GM12891 (cell line): ENCODE data around the gene HECTD4.
A peak's percentile ranks its signal among the peaks of the same experiment; 100 is the strongest.

Experiments
- POLR2A ChIP-seq: IDR thresholded peaks from 2 replicates; pipeline ENCODE4 v1.6.1; 2011; ENCODE audit warnings: low read depth, low read length, control low read depth
- POLR2AphosphoS5 ChIP-seq: IDR thresholded peaks from 2 replicates; pipeline ENCODE4 v1.6.1; 2011; ENCODE audit warnings: low read depth, low read length, control low read depth
- POU2F2 ChIP-seq: IDR thresholded peaks from 2 replicates; pipeline ENCODE4 v1.6.1; 2011; ENCODE audit warnings: low read depth, mild to moderate bottlenecking, control low read depth, low read length, moderate library complexity
- TAF1 ChIP-seq: IDR thresholded peaks from 2 replicates; pipeline ENCODE4 v1.6.1; 2011; ENCODE audit warnings: low read depth, low read length, control low read depth

DNA sequence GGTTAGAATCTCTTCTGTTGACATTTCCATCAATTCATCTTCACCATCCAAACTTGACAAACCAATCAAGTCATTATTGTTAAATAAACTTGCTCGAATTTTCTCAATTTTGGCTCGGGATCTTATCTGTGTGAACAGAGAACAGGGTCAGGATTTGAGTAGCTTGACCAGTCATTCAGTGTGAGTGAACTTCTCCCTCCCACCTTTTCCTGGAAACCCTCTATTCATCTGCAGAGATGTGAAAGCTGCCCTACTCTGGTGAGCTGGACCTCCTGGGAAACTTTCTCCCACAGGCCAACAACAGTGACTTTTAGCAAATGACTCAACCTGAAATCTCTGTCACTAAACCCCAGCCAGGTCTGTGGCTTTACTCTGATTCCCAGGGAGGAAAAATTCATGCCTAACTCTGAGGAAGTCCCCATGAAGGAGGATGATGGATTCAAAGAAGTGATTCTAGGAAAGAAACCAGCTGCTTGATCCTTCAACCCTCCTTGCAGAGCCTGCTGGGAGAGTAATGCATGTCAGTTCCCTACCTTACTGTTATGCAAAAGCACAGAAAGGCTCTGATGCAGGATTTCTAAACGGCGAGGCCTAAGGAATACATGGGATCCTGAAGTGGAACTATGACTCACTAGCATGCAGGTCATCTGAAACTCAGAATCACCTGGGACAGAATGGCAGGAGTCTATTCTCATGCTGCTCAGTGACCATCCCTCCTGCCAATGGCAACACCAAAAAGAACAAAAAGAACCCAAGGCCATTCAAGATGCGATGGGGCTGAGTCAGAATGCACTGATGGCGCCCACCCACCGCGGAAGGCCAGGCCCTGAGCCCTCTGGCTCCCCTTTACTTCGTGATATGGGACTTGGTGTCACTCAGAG lies 198.8 kb downstream of the HECTD4 start:
- TF ChIP-seq POLR2A: no peak
- TF ChIP-seq POU2F2: 0 out of 2 replicates have a peak, but pooled peaks have one; percentile 34
- TF ChIP-seq POLR2AphosphoS5: no peak
- TF ChIP-seq TAF1: no peak
